Epithelial cell of prostate (primary cell): ENCODE data around the gene FRMD4A.
"Not testable (repeated sequence)": the region's sequence is repeated elsewhere in the genome, so short reads cannot be mapped to it uniquely, and the experiment has no call there.

Experiments
- DNase-seq: peaks from one replicate; pipeline ENCODE4 v3.0.0-alpha.2; 2011; ENCODE audit warnings: low read depth, low spot score
- H3K27ac ChIP-seq: fragments of 450-650 bp; 2 replicates; pipeline ENCODE4 v1.5.1; 2017; ENCODE audit warnings: mild to moderate bottlenecking

The FRMD4A gene

GRCh38 chr10:14074062-14074884 lies 256.5 kb downstream of the FRMD4A start:
- DNase-seq, result peak; percentile 98
- peak overlapping the region; percentile 68 for H3K27ac ChIP-seq

GRCh38 chr10:14072541-14072940 lies 258.2 kb downstream of the FRMD4A start:
- no peak for DNase-seq

GRCh38 chr10:14071956-14072355 lies 258.8 kb downstream of the FRMD4A start:
- no peak for DNase-seq
- no peak overlapping the region for H3K27ac ChIP-seq

More at GRCh38 chr10:14072541-14072940, 258.2 kb downstream of the FRMD4A start:
- H3K27ac ChIP-seq, result no peak overlapping the region

- no peak for DNase-seq
- H3K27ac ChIP-seq, result no peak overlapping the region
Observed at GRCh38 chr10:14068601-14069250, 262.0 kb downstream of the FRMD4A start.

GRCh38 chr10:14067638-14068037 lies 263.1 kb downstream of the FRMD4A start:
- not testable (repeated sequence) for H3K27ac ChIP-seq, DNase-seq

- no peak for DNase-seq
- H3K27ac ChIP-seq, result no peak overlapping the region
Observed at GRCh38 chr10:14066106-14066505, 264.6 kb downstream of the FRMD4A start.

GRCh38 chr10:14063531-14064285 lies 267.0 kb downstream of the FRMD4A start:
- no peak for DNase-seq
- H3K27ac ChIP-seq, result no peak overlapping the region

GRCh38 chr10:14062528-14063260 lies 268.0 kb downstream of the FRMD4A start:
- H3K27ac ChIP-seq, result no peak overlapping the region
- DNase-seq, result no peak

GRCh38 chr10:14060320-14061070 lies 270.2 kb downstream of the FRMD4A start:
- H3K27ac ChIP-seq, result no peak overlapping the region
- DNase-seq, result no peak

- H3K27ac ChIP-seq, result no peak overlapping the region
Observed at GRCh38 chr10:14056610-14057332, 274.0 kb downstream of the FRMD4A start.

GRCh38 chr10:14052931-14053330 lies 277.8 kb downstream of the FRMD4A start:
- H3K27ac ChIP-seq, result no peak overlapping the region
- no peak for DNase-seq

More at GRCh38 chr10:14056610-14057332, 274.0 kb downstream of the FRMD4A start:
- DNase-seq, result no peak

GRCh38 chr10:14050598-14050997 lies 280.1 kb downstream of the FRMD4A start:
- no peak for DNase-seq

GRCh38 chr10:14048930-14049613 lies 281.7 kb downstream of the FRMD4A start:
- no peak for DNase-seq
- H3K27ac ChIP-seq, result no peak overlapping the region

More at GRCh38 chr10:14050598-14050997, 280.1 kb downstream of the FRMD4A start:
- no peak overlapping the region for H3K27ac ChIP-seq

- no peak for DNase-seq
- H3K27ac ChIP-seq, result no peak overlapping the region
Observed at GRCh38 chr10:14047431-14047830, 283.3 kb downstream of the FRMD4A start.

- not testable (repeated sequence) for H3K27ac ChIP-seq, DNase-seq
Observed at GRCh38 chr10:14042051-14042450, 288.7 kb downstream of the FRMD4A start.

- H3K27ac ChIP-seq, result no peak overlapping the region
- no peak for DNase-seq
Observed at GRCh38 chr10:14040787-14041631, 289.7 kb downstream of the FRMD4A start.

GRCh38 chr10:14039968-14040668 lies 290.6 kb downstream of the FRMD4A start:
- no peak for DNase-seq
- no peak overlapping the region for H3K27ac ChIP-seq
